Muscle layer of duodenum (tissue), 2 donors: ENCODE results near the gene KIF3B.
"Not testable (repeated sequence)": the region's sequence is repeated elsewhere in the genome, so short reads cannot be mapped to it uniquely, and the experiment has no call there.

Experiments used
- H3K27ac ChIP-seq: one replicate; pipeline ENCODE4 v1.7.0; 2013; ENCODE audit warnings: mild to moderate bottlenecking, low read length
- H3K27me3 ChIP-seq: one replicate; pipeline ENCODE4 v1.7.0; 2013; ENCODE audit warnings: low read depth, mild to moderate bottlenecking, control low read depth, low read length
- H3K36me3 ChIP-seq, 2 donors: one replicate each; pipeline ENCODE4 v1.7.0; 2013; ENCODE audit warnings: low read length in 2 of 2, control low read depth in 1 of 2, mild to moderate bottlenecking in 1 of 2; ENCODE audit not compliant: insufficient read depth in 2 of 2, control insufficient read depth in 1 of 2
- H3K4me1 ChIP-seq, 2 donors: one replicate each; pipeline ENCODE4 v1.7.0; 2013; ENCODE audit warnings: low read length in 2 of 2, mild to moderate bottlenecking in 2 of 2, control low read depth in 1 of 2, moderate library complexity in 1 of 2; ENCODE audit not compliant: insufficient read depth in 2 of 2, control insufficient read depth in 1 of 2
- H3K4me3 ChIP-seq, 2 donors: one replicate each; pipeline ENCODE4 v1.7.0; 2013; ENCODE audit warnings: low read length in 2 of 2, low read depth in 1 of 2, mild to moderate bottlenecking in 1 of 2
- H3K9me3 ChIP-seq, 2 donors: one replicate each; pipeline ENCODE4 v1.7.0; 2013; ENCODE audit warnings: low read length in 2 of 2, control low read depth in 1 of 2, mild to moderate bottlenecking in 1 of 2; ENCODE audit not compliant: control insufficient read depth in 1 of 2
- donor health status: healthy.

The KIF3B gene

GRCh38 chr20:32321390-32321789, 43.9 kb downstream of the KIF3B start:
- no peak overlapping the region for H3K27ac ChIP-seq
- peaks cover 10 to 26% of the 10 kb centered on the region in 2 donors for H3K36me3 ChIP-seq
- H3K9me3 ChIP-seq: no peaks in the 10 kb centered on the region
- H3K4me1 ChIP-seq: no peaks in the 10 kb centered on the region
- H3K4me3 ChIP-seq: no peak overlapping the region
- H3K27me3 ChIP-seq: no peaks in the 10 kb centered on the region

GRCh38 chr20:32322260-32322659, 44.8 kb downstream of the KIF3B start:
- H3K9me3 ChIP-seq, H3K27ac ChIP-seq, H3K4me3 ChIP-seq, H3K4me1 ChIP-seq, H3K27me3 ChIP-seq: not testable (repeated sequence)
- H3K36me3 ChIP-seq: peaks cover 10 to 23% of the 10 kb centered on the region in 2 donors

DNA sequence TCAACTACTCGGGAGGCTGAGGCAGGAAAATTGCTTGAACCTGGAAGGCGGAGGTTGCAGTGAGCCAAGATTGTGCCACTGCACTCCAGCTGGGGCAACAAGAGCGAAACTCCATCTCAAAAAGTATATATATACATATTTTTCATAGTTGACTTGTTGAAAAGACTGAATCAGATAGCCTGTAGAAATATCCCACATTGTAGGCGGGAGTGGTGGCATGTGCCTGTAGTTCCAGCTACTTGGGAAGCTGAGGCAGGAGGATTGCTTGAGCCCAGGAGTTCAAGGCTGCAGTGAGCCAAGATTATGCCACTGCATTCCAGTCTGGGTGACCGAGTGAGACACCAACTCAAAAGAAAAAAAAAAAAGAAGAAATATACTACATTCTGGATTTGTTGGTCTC, 46.3 kb downstream of the KIF3B start:
- H3K27ac ChIP-seq, H3K27me3 ChIP-seq, H3K4me1 ChIP-seq, H3K9me3 ChIP-seq, H3K4me3 ChIP-seq: not testable (repeated sequence)
- peaks cover 11 to 16% of the 10 kb centered on the region in 2 donors for H3K36me3 ChIP-seq

GRCh38 chr20:32325706-32326503, 48.5 kb downstream of the KIF3B start:
- H3K36me3 ChIP-seq: peaks cover 20 to 24% of the 10 kb centered on the region in 2 donors
- no peak overlapping the region for H3K27ac ChIP-seq
- H3K4me3 ChIP-seq: no peak overlapping the region
- no peaks in the 10 kb centered on the region for H3K4me1 ChIP-seq
- no peaks in the 10 kb centered on the region for H3K9me3 ChIP-seq
- H3K27me3 ChIP-seq: no peaks in the 10 kb centered on the region

- Histone ChIP-seq H3K9me3 (no peaks in the 10 kb centered on the region), H3K27ac (no peak overlapping the region), H3K36me3 (peaks cover 24 to 29% of the 10 kb centered on the region in 2 donors)
These were observed 49.0 kb downstream of the KIF3B start for GRCh38 chr20:32326504-32326845.

DNA sequence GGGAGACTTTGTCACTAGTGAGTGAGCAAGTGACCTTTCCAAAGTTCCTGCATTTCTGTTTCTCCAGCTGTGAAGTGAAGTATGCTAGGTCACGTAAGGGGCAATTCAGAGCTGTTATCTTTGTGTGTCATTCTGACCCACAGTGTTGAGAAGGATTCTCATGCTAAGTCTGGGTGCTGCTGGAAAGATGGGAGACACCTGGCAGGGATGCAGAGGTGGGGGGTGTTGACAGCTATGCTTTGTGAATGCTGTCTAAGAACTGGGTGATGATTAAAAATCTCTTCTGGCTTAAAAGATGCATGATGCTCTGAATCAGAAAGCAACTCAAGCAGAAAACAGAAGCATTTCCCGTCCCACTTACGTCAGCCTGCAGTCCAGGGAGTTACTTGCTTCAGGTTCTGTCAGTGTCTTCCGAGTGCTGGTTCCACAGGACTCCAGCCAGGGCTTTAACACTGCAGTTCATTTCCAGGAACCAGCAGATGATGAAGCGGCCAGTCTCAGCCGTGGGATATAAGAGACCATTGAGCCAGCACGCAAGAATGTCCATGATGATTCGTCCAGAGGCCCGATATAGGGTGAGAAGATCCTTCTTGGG, 49.7 kb downstream of the KIF3B start:
- H3K36me3 ChIP-seq: peaks cover 31 to 36% of the 10 kb centered on the region in 2 donors
- no peaks in the 10 kb centered on the region for H3K4me1 ChIP-seq
- no peaks in the 10 kb centered on the region for H3K9me3 ChIP-seq
- H3K27me3 ChIP-seq: no peaks in the 10 kb centered on the region
- H3K27ac ChIP-seq: no peak overlapping the region
- H3K4me3 ChIP-seq: no peak overlapping the region

More at GRCh38 chr20:32326504-32326845, 49.0 kb downstream of the KIF3B start:
- Histone ChIP-seq H3K4me1 (no peaks in the 10 kb centered on the region), H3K4me3 (no peak overlapping the region), H3K27me3 (no peaks in the 10 kb centered on the region)

- Histone ChIP-seq H3K27ac (no peak overlapping the region), H3K27me3 (no peaks in the 10 kb centered on the region), H3K4me3 (no peak overlapping the region), H3K9me3 (no peaks in the 10 kb centered on the region), H3K36me3 (peaks cover 36 to 45% of the 10 kb centered on the region in 2 donors), H3K4me1 (no peaks in the 10 kb centered on the region)
These were observed 52.5 kb downstream of the KIF3B start for GRCh38 chr20:32329817-32330554.

GRCh38 chr20:32330555-32330897, 53.1 kb downstream of the KIF3B start:
- peaks cover 36 to 45% of the 10 kb centered on the region in 2 donors for H3K36me3 ChIP-seq

DNA sequence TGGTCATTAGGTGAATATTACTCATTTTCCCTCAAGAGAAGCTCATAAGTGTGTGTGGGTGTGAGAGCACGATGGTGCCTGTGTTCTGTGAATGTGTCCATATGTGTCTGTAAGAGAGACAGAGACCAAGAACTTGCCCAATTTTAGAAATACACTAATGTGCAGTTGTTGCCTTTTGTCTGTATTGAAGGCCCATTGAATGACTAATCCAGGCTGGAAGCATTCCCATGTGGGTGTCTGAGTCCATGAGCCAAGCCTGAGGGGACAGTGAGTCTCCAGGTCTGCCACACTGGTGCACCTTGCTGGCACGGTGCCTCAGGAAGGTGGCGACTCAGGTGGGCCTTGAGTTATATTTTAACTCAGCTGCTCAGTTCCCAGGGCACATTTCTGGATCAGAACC, 55.2 kb downstream of the KIF3B start:
- no peak overlapping the region for H3K27ac ChIP-seq
- no peak overlapping the region for H3K4me3 ChIP-seq
- H3K4me1 ChIP-seq: no peaks in the 10 kb centered on the region
- H3K9me3 ChIP-seq: no peaks in the 10 kb centered on the region
- peaks cover 25 to 39% of the 10 kb centered on the region in 2 donors for H3K36me3 ChIP-seq
- no peaks in the 10 kb centered on the region for H3K27me3 ChIP-seq

More at GRCh38 chr20:32330555-32330897, 53.1 kb downstream of the KIF3B start:
- Histone ChIP-seq H3K27me3 (no peaks in the 10 kb centered on the region), H3K4me3 (no peak overlapping the region), H3K27ac (no peak overlapping the region), H3K9me3 (no peaks in the 10 kb centered on the region), H3K4me1 (no peaks in the 10 kb centered on the region)

GRCh38 chr20:32333181-32333987, 55.9 kb downstream of the KIF3B start:
- no peak overlapping the region for H3K4me3 ChIP-seq
- no peaks in the 10 kb centered on the region for H3K4me1 ChIP-seq
- no peaks in the 10 kb centered on the region for H3K9me3 ChIP-seq
- H3K36me3 ChIP-seq: peaks cover 25 to 39% of the 10 kb centered on the region in 2 donors
- H3K27me3 ChIP-seq: no peaks in the 10 kb centered on the region
- H3K27ac ChIP-seq: peak overlapping the region; percentile 20
